Breast epithelium (tissue), 3 donors: Measurements from ENCODE around the gene RNF10.

Source experiments
- POLR2AphosphoS5 ChIP-seq, 3 donors: sonication (generic); formaldehyde crosslinking; IDR thresholded peaks; one replicate each; pipeline ENCODE4 v1.6.1; 2017; ENCODE audit warnings: antibody characterized with exemption in 3 of 3
- TF ChIP-seq, protein P1 (sequence below), 3 donors: fragments of 450-650 bp; IDR thresholded peaks; one replicate each; pipeline ENCODE4 v1.5.1; 2016 to 2017; ENCODE audit warnings: antibody characterized with exemption in 3 of 3, mild to moderate bottlenecking in 3 of 3, moderate library complexity in 3 of 3

GRCh38 chr12:120514002-120514401 is 20.2 kb upstream of the RNF10 start:
- TF ChIP-seq, protein P1, sequence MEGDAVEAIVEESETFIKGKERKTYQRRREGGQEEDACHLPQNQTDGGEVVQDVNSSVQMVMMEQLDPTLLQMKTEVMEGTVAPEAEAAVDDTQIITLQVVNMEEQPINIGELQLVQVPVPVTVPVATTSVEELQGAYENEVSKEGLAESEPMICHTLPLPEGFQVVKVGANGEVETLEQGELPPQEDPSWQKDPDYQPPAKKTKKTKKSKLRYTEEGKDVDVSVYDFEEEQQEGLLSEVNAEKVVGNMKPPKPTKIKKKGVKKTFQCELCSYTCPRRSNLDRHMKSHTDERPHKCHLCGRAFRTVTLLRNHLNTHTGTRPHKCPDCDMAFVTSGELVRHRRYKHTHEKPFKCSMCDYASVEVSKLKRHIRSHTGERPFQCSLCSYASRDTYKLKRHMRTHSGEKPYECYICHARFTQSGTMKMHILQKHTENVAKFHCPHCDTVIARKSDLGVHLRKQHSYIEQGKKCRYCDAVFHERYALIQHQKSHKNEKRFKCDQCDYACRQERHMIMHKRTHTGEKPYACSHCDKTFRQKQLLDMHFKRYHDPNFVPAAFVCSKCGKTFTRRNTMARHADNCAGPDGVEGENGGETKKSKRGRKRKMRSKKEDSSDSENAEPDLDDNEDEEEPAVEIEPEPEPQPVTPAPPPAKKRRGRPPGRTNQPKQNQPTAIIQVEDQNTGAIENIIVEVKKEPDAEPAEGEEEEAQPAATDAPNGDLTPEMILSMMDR (IDR thresholded peaks at IDR 0.05): no peak
- no peak for TF ChIP-seq POLR2AphosphoS5 (IDR thresholded peaks at IDR 0.05)
